ENCODE measurements around the gene TMEM175. TPM values are rescaled to one million over a fixed set of nuclear protein-coding genes. Genes with fewer than 3 reads are reported as not detected.
"Not testable (repeated sequence)": the region's sequence is repeated elsewhere in the genome, so short reads cannot be mapped to it uniquely, and the experiment has no call there.

TMEM175 gene
- total RNA-seq, 1 donor from 2014 or later: 62.7 TPM

GRCh38 chr4:926538-926937 lies 5.7 kb upstream of the TMEM175 start:
- Mint-ChIP-seq H3K27ac (ENCODE audit: unreplicated experiment) (peak overlapping the region; percentile 69), H3K4me3 (ENCODE audit: unreplicated experiment) (peak overlapping the region; percentile 73), H3K9me3 (ENCODE audit: unreplicated experiment) (peaks cover 11% of the 10 kb centered on the region), H3K27me3 (ENCODE audit: unreplicated experiment) (peaks cover 7% of the 10 kb centered on the region), H3K36me3 (ENCODE audit: unreplicated experiment) (no peaks in the 10 kb centered on the region), H3K4me1 (ENCODE audit: low read depth, unreplicated experiment) (peaks cover 33% of the 10 kb centered on the region)
- peak; percentile 70 for DNase-seq
- peak; percentile 50 for TF ChIP-seq CTCF (IDR thresholded peaks at IDR 0.05; ENCODE audit: partially characterized antibody, unreplicated experiment)

GRCh38 chr4:927566-927965 lies 4.7 kb upstream of the TMEM175 start:
- not testable (repeated sequence) for H3K4me3 Mint-ChIP-seq (ENCODE audit: unreplicated experiment)
- H3K4me1 Mint-ChIP-seq (ENCODE audit: low read depth, unreplicated experiment): peaks cover 33% of the 10 kb centered on the region

GRCh38 chr4:929096-929765 lies 3.0 kb upstream of the TMEM175 start:
- Mint-ChIP-seq H3K9me3 (ENCODE audit: unreplicated experiment) (peaks cover 14% of the 10 kb centered on the region), H3K4me3 (ENCODE audit: unreplicated experiment) (no peak overlapping the region), H3K4me1 (ENCODE audit: low read depth, unreplicated experiment) (peaks cover 37% of the 10 kb centered on the region), H3K27ac (ENCODE audit: unreplicated experiment) (no peak overlapping the region), H3K36me3 (ENCODE audit: unreplicated experiment) (no peaks in the 10 kb centered on the region), H3K27me3 (ENCODE audit: unreplicated experiment) (peaks cover 14% of the 10 kb centered on the region)
- TF ChIP-seq CTCF (IDR thresholded peaks at IDR 0.05; ENCODE audit: partially characterized antibody, unreplicated experiment): no peak
- no peak for DNase-seq

More at GRCh38 chr4:927566-927965, 4.7 kb upstream of the TMEM175 start:
- H3K9me3 Mint-ChIP-seq (ENCODE audit: unreplicated experiment); H3K36me3 Mint-ChIP-seq (ENCODE audit: unreplicated experiment); H3K27me3 Mint-ChIP-seq (ENCODE audit: unreplicated experiment); DNase-seq; H3K27ac Mint-ChIP-seq (ENCODE audit: unreplicated experiment): not testable (repeated sequence)

GRCh38 chr4:930028-930551 lies 2.2 kb upstream of the TMEM175 start:
- Mint-ChIP-seq H3K36me3 (ENCODE audit: unreplicated experiment) (no peaks in the 10 kb centered on the region), H3K27me3 (ENCODE audit: unreplicated experiment) (peaks cover 14% of the 10 kb centered on the region), H3K9me3 (ENCODE audit: unreplicated experiment) (peaks cover 8% of the 10 kb centered on the region), H3K4me3 (ENCODE audit: unreplicated experiment) (peak overlapping the region; percentile 83), H3K4me1 (ENCODE audit: low read depth, unreplicated experiment) (peaks cover 29% of the 10 kb centered on the region), H3K27ac (ENCODE audit: unreplicated experiment) (peak overlapping the region; percentile 31)
- TF ChIP-seq CTCF (IDR thresholded peaks at IDR 0.05; ENCODE audit: partially characterized antibody, unreplicated experiment): no peak
- no peak for DNase-seq

- H3K4me1 Mint-ChIP-seq (ENCODE audit: low read depth, unreplicated experiment): peaks cover 23% of the 10 kb centered on the region
- peaks cover 8% of the 10 kb centered on the region for H3K9me3 Mint-ChIP-seq (ENCODE audit: unreplicated experiment)
- TF ChIP-seq CTCF (IDR thresholded peaks at IDR 0.05; ENCODE audit: partially characterized antibody, unreplicated experiment): no peak
- H3K27me3 Mint-ChIP-seq (ENCODE audit: unreplicated experiment): peaks cover 14% of the 10 kb centered on the region
- H3K36me3 Mint-ChIP-seq (ENCODE audit: unreplicated experiment): no peaks in the 10 kb centered on the region
- H3K4me3 Mint-ChIP-seq (ENCODE audit: unreplicated experiment): peak overlapping the region; percentile 83
- no peak for DNase-seq
- peak overlapping the region; percentile 93 for H3K27ac Mint-ChIP-seq (ENCODE audit: unreplicated experiment)
These were observed 1.4 kb upstream of the TMEM175 start for GRCh38 chr4:930827-931193.
